Tibial nerve (tissue), 3 donors: ENCODE measurements around the gene ARV1.

ENCODE experiments used
- CTCF ChIP-seq, 5 experiments: fragments of 200-600 bp in 3 of 5; fragments of 450-650 bp in 2 of 5; sonication (generic) in 3 of 5; IDR thresholded peaks; one replicate each; pipeline ENCODE4 v1.5.1; 2016 to 2019; ENCODE audit warnings: antibody characterized with exemption in 5 of 5, mild to moderate bottlenecking in 3 of 5, moderate library complexity in 2 of 5
- POLR2A ChIP-seq, 2 donors: fragments of 450-650 bp; IDR thresholded peaks; one replicate each; pipeline ENCODE4 v1.6.1; 2017; ENCODE audit warnings: antibody characterized with exemption in 2 of 2, mild to moderate bottlenecking in 2 of 2, moderate library complexity in 2 of 2

DNA sequence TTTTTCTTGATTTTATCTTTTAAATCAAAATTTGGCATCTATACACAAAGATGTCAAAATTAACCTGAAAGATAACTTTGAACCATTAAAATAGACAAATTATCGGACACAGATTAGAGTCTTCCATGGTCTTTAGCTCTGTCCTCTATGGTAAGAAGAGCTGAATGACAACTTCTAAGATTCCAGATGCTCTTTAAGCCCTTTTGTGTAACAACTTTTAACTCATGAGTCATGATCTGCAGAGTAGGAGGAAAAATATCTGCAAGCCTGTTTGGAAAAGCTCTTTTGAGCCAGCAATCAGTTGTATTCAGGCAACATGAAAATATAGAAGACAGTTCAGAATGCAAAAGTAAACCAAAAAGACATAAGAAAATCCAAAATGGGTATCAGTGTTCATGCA, 38.0 kb upstream of the ARV1 start:
- TF ChIP-seq CTCF (IDR thresholded peaks at IDR 0.05) (no peak), POLR2A (IDR thresholded peaks at IDR 0.05) (no peak)
